Keratinocyte (primary cell): Measurements from ENCODE around the gene CENPF.

Experiments
- CTCF ChIP-seq, 3 experiments: IDR thresholded peaks in 1 of 3; conservative IDR thresholded peaks in 1 of 3; optimal IDR thresholded peaks in 1 of 3; 2 replicates in 2 of 3; 3 replicates in 1 of 3; pipeline versions ENCODE3 to v1.5.1; 2011; ENCODE audit warnings: low read length in 3 of 3, mild to moderate bottlenecking in 3 of 3, moderate library complexity in 2 of 3, control low read depth in 1 of 3, inconsistent platforms in 1 of 3; ENCODE audit not compliant: insufficient read depth in 2 of 3; ENCODE audit errors: extremely low read depth in 1 of 3
- EZH2 ChIP-seq: IDR thresholded peaks from one replicate; pipeline ENCODE4 v1.6.1; 2012; ENCODE audit warnings: inconsistent platforms, mild to moderate bottlenecking, low read length, moderate library complexity

- no peak for TF ChIP-seq CTCF (optimal IDR thresholded peaks at IDR 0.05 in 1 of 3, IDR thresholded peaks at IDR 0.05 in 1 of 3, conservative IDR thresholded peaks at IDR 0.05 in 1 of 3; ENCODE audit: extremely low read depth in 1 of 3, insufficient read depth in 2 of 3, low read length in 3 of 3)
- TF ChIP-seq EZH2, result no peak
These were observed 34.1 kb downstream of the CENPF start for GRCh38 chr1:214637125-214637524.
